ENCODE measurements around the gene CDC42BPA. TPM values are rescaled to one million over a fixed set of nuclear protein-coding genes. Genes with fewer than 3 reads are reported as not detected.

CDC42BPA gene
- total and polyA plus RNA-seq, 2 donors (not counting 3 experiments of a cell fraction or from before 2014, with no cell fraction given): 26.1 to 92.6 TPM

- DNase-seq (ENCODE audit: low read depth, low spot score): no peak
- Histone ChIP-seq H3K4me2 (ENCODE audit: insufficient read depth, low read length) (no peak overlapping the region), H3K79me2 (ENCODE audit: control insufficient read depth, insufficient read depth, low read length) (no peaks in the 10 kb centered on the region), H3K4me3 (replicated peaks in 1 of 3; ENCODE audit: insufficient read depth in 1 of 3, low read depth in 1 of 3, low read length in 3 of 3) (no peak overlapping the region), H3K27me3 (ENCODE audit: control insufficient read depth in 2 of 2, insufficient read depth in 2 of 2, low read length in 2 of 2) (no peaks in the 10 kb centered on the region), H3K9me3 (replicated peaks; ENCODE audit: control insufficient read depth, insufficient read depth, low read length) (no peaks in the 10 kb centered on the region), H3K4me1 (ENCODE audit: control insufficient read depth, extremely low read depth, insufficient read depth, low read length) (peaks cover 18% of the 10 kb centered on the region), H4K20me1 (replicated peaks; ENCODE audit: control insufficient read depth, extremely low read depth, insufficient read depth, low read length) (no peaks in the 10 kb centered on the region), H2AFZ (ENCODE audit: low read depth, low read length) (no peak overlapping the region), H3K27ac (ENCODE audit: insufficient read depth, low read depth, low read length) (no peak overlapping the region), H3K9ac (replicated peaks; ENCODE audit: extremely low read depth, insufficient read depth, low read length) (no peak overlapping the region), H3K9me1 (replicated peaks; ENCODE audit: control insufficient read depth, extremely low read depth, insufficient read depth, low read length) (no peaks in the 10 kb centered on the region), H3K36me3 (ENCODE audit: control insufficient read depth in 2 of 2, extremely low read depth in 1 of 2, insufficient read depth in 2 of 2, low read length in 2 of 2) (peaks cover 3 to 11% of the 10 kb centered on the region in 2 experiments)
- ChIA-PET CTCF (no interaction called here), POLR2A (no interaction called here)
- no peak for FAIRE-seq
- no TSS peak for BruUV-seq (replicated peaks)
- TF ChIP-seq MAX (IDR thresholded peaks at IDR 0.05; ENCODE audit: insufficient read depth, insufficient read length): no peak
- TF ChIP-seq MYC (IDR thresholded peaks at IDR 0.05; ENCODE audit: low read depth, low read length): no peak
- TF ChIP-seq, protein P1, sequence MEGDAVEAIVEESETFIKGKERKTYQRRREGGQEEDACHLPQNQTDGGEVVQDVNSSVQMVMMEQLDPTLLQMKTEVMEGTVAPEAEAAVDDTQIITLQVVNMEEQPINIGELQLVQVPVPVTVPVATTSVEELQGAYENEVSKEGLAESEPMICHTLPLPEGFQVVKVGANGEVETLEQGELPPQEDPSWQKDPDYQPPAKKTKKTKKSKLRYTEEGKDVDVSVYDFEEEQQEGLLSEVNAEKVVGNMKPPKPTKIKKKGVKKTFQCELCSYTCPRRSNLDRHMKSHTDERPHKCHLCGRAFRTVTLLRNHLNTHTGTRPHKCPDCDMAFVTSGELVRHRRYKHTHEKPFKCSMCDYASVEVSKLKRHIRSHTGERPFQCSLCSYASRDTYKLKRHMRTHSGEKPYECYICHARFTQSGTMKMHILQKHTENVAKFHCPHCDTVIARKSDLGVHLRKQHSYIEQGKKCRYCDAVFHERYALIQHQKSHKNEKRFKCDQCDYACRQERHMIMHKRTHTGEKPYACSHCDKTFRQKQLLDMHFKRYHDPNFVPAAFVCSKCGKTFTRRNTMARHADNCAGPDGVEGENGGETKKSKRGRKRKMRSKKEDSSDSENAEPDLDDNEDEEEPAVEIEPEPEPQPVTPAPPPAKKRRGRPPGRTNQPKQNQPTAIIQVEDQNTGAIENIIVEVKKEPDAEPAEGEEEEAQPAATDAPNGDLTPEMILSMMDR (IDR thresholded peaks at IDR 0.05; ENCODE audit: extremely low read depth in 1 of 2, insufficient read depth in 1 of 2, low read depth in 1 of 2, low read length in 2 of 2): no peak
- TF ChIP-seq FOS (IDR thresholded peaks at IDR 0.05; ENCODE audit: borderline replicate concordance, insufficient read depth, low read length): no peak
- TF ChIP-seq JUN (IDR thresholded peaks at IDR 0.05; ENCODE audit: borderline replicate concordance, insufficient read depth, insufficient read length, low read depth): no peak
- TF ChIP-seq GATA2 (IDR thresholded peaks at IDR 0.05; ENCODE audit: insufficient read depth, insufficient read length, low read depth, low read length): no peak
- TF ChIP-seq POLR2AphosphoS5 (IDR thresholded peaks at IDR 0.05; ENCODE audit: insufficient read depth, low read depth, low read length): no peak
- no peak for TF ChIP-seq POLR2A (IDR thresholded peaks at IDR 0.05; ENCODE audit: low read depth, low read length)
- TF ChIP-seq EZH2 (IDR thresholded peaks at IDR 0.05; ENCODE audit: borderline replicate concordance, low read depth, low read length, severe bottlenecking): no peak
- intact Hi-C loops (cut with micrococcal nuclease) (loop anchor here (5.0 kb wide), 1 partner anchor 49 kb away; no protein-coding TSS in a partner anchor), dilution Hi-C loops (cut with MboI; ENCODE audit: extremely low pct_ligation_motif_present, low sequenced_read_pairs) (no loop called here)
Measured at GRCh38 chr1:226985839-226986463, 332.3 kb downstream of the CDC42BPA start.

Data from endothelial cell of umbilical vein (primary cell).